ENCODE data around the gene KCMF1. TPM values are rescaled to one million over a fixed set of nuclear protein-coding genes. Genes with fewer than 3 reads are reported as not detected.

The KCMF1 gene
- total and polyA plus RNA-seq, 8 donors, result 2.3 to 88.4 (median 44.5) TPM

GRCh38 chr2:84970210-84970867 lies 622 bp upstream of the KCMF1 start:
- intact Hi-C loops (cut with DNase I; ENCODE audit: low total_unique reads), result no loop called here
- WGBS, 5 donors, result 0 to 2% (median 1%) methylated on average over 26 to 65 of the region's 65 CpGs

GRCh38 chr2:84971510-84972206 lies 697 bp downstream of the KCMF1 start:
- Histone ChIP-seq H3K36me3 (peaks cover 0 to under 1% (median 0%) of the 10 kb centered on the region in 4 donors), H3K27ac (peak overlapping the region; percentile 95 to 100 (median 99)), H3K27me3 (no peaks in the 10 kb centered on the region), H3K4me3 (peak overlapping the region; percentile 77 to 94 (median 80)), H3K4me1 (peaks cover 49 to 77% (median 63%) of the 10 kb centered on the region in 4 donors), H3K9me3 (no peaks in the 10 kb centered on the region)
- TF ChIP-seq CTCF (IDR thresholded peaks at IDR 0.05) (no peak), POLR2AphosphoS5 (IDR thresholded peaks at IDR 0.05) (no peak), EP300 (IDR thresholded peaks at IDR 0.05) (no peak), POLR2A (IDR thresholded peaks at IDR 0.05) (no peak)
- WGBS, 5 donors, result 0% methylated on average over 5 to 99 of the region's 99 CpGs
- DNase-seq, result peak; percentile 57 to 81
- intact Hi-C loops (cut with DNase I; ENCODE audit: low total_unique reads), result no loop called here

More at GRCh38 chr2:84970210-84970867, 622 bp upstream of the KCMF1 start:
- Histone ChIP-seq H3K4me1 (peaks cover 39 to 72% (median 53%) of the 10 kb centered on the region in 4 donors), H3K36me3 (peaks cover 0 to 13% (median 8%) of the 10 kb centered on the region in 4 donors), H3K27ac (peak overlapping the region; percentile 92 to 100 (median 99)), H3K27me3 (no peaks in the 10 kb centered on the region), H3K9me3 (no peaks in the 10 kb centered on the region), H3K4me3 (peak overlapping the region; percentile 77 to 94 (median 80))
- TF ChIP-seq EP300 (IDR thresholded peaks at IDR 0.05) (no peak), CTCF (IDR thresholded peaks at IDR 0.05) (no peak), POLR2A (IDR thresholded peaks at IDR 0.05) (no peak), POLR2AphosphoS5 (IDR thresholded peaks at IDR 0.05) (no peak)
- DNase-seq, result peak; percentile 70 to 86

- DNase-seq, result no peak
- Histone ChIP-seq H3K36me3 (no peaks in the 10 kb centered on the region), H3K4me1 (peaks cover 49 to 78% (median 65%) of the 10 kb centered on the region in 4 donors), H3K4me3 (peak overlapping the region; percentile 77 to 94 (median 80)), H3K9me3 (no peaks in the 10 kb centered on the region), H3K27me3 (no peaks in the 10 kb centered on the region), H3K27ac (peak overlapping the region; percentile 95 to 100 (median 99))
- intact Hi-C loops (cut with DNase I; ENCODE audit: low total_unique reads), result no loop called here
- 6 to 8% (median 6%) methylated on average over 11 of the region's 11 CpGs for WGBS, 5 donors
- no peak for TF ChIP-seq EP300 (IDR thresholded peaks at IDR 0.05)
- no peak for TF ChIP-seq POLR2AphosphoS5 (IDR thresholded peaks at IDR 0.05)
- no peak for TF ChIP-seq POLR2A (IDR thresholded peaks at IDR 0.05)
- TF ChIP-seq CTCF (IDR thresholded peaks at IDR 0.05), result no peak
These were observed 1.3 kb downstream of the KCMF1 start for GRCh38 chr2:84972207-84972783.

GRCh38 chr2:84972932-84973331 lies 2.0 kb downstream of the KCMF1 start:
- Histone ChIP-seq H3K27ac (peak overlapping the region in 4 of 5 donors; percentile 95 to 100 (median 98)), H3K4me3 (peak overlapping the region; percentile 77 to 94 (median 80)), H3K9me3 (no peaks in the 10 kb centered on the region), H3K27me3 (no peaks in the 10 kb centered on the region), H3K4me1 (peaks cover 49 to 77% (median 64%) of the 10 kb centered on the region in 4 donors), H3K36me3 (no peaks in the 10 kb centered on the region)
- no peak for DNase-seq
- intact Hi-C loops (cut with DNase I; ENCODE audit: low total_unique reads), result no loop called here
- WGBS, 5 donors, result 5 to 13% (median 9%) methylated on average over 4 of the region's 4 CpGs
- TF ChIP-seq POLR2A (IDR thresholded peaks at IDR 0.05) (no peak), CTCF (IDR thresholded peaks at IDR 0.05) (no peak), POLR2AphosphoS5 (IDR thresholded peaks at IDR 0.05) (no peak), EP300 (IDR thresholded peaks at IDR 0.05) (no peak)
